DMS53 (cell line): Measurements from ENCODE around the gene RABIF.

Experiments used
- DNase-seq: peaks from one replicate; lab custom pipeline; 2025; lab: John Stamatoyannopoulos, UW

Gene RABIF

GRCh38 chr1:202873026-202873425, 15.9 kb downstream of the RABIF start:
- DNase-seq = no peak

DNA sequence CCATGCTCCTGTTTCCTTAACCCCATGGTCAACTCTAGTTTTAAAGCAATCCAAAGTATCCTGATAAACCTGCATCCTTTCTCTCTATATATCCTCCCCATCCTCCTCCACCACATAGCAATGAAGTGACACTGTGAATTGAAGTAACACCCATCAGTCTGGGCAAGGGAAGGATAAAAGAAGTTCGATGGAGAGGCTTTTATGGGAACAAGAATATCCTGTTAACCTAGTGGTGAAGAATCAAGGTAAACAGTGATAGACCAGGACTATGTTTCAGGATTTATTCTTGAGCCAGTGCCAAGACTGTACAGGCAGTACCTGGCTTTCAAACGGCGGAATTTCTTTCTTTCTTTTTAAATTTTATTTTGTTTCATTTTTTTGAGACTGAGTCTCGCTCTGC, 17.6 kb downstream of the RABIF start:
- peak; percentile 17 for DNase-seq

- no peak for DNase-seq
Measured at GRCh38 chr1:202862679-202863560, 26.0 kb downstream of the RABIF start.

DNA sequence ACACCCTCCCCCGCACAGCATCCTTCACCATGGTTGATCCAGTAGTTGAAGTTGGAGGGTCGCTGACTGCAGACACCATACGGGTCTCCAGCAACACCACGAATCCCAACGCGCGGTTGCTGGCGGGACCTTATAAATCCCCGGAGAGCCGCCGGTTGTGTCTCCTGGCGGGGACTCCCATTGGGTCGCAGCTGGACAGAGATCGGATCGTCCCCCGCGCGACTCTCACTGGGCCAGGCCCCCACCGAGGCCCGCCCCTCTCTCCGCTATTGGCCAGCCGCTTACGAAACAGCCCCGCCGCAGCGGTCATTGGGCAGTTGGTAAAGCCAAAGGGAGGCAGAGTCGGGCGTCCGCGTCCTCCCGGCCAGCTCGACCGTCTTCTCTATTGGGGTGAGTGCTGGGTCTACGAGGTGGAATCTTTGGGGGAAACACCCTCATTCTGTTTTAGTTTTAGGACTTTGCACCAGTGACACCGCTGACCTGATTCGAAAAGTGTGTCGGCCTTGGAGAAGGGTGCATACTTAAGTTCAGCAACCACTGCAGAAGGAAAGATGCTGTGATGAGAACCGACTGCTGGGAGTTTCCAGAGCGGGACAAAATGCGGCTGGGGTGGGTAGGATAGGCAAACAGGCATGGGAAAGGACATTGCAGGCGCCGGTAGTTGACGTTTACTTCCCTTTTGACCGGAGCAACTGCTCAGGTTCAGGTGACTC, 27.4 kb downstream of the RABIF start:
- peak; percentile 98 for DNase-seq

GRCh38 chr1:202860744-202861419, 28.1 kb downstream of the RABIF start:
- peak; percentile 98 for DNase-seq

DNA sequence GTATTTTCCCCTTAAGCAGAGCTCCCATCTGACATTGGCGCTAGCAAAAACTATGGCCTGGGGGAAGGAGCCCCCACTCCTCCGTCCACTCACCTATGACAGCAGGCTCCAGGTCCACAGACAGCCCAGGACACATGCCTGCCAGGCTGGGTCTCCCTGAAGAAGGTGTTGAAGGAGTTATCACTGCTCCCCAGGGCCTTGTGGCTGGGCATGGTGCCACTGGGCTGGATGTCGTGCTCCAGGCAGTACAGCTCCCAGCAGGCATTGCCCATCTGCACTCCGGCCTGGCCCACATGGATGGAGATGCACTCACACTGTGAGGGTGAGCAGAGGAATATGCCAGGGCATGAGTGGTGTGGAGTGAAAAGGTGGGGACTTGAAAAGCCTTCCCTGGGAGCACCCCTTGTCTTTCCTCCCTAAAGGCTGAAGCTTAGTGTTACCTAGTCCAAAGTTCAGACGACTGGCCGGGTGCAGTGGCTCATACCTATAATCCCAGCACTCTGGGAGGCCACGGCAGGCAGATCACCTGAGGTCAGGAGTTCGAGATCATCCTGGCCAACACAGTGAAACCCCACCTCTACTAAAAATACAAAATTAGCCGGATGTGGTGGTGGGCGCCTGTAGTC, 30.0 kb downstream of the RABIF start:
- no peak for DNase-seq

DNA sequence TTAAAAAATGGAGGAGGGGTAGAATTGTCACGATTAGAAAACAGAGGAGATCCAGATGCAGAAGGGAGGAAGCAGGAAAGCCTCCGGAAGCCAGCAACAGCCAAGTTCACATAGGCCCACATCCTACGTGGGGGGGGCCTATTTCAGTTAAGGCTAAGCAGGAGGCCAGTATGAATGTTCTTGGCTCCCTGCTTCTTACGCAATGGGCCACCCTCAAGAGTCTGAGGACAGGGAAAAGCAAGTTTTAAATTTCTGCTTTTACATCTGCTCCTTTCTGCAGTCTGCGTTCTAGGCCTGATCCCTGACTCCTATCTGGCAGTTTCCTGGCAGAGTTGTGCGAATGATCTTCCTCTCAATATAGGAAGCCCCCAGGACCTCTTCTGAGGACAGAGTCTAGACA, 30.6 kb downstream of the RABIF start:
- no peak for DNase-seq

GRCh38 chr1:202857136-202857610, 31.8 kb downstream of the RABIF start:
- DNase-seq = no peak

GRCh38 chr1:202856014-202856413, 32.9 kb downstream of the RABIF start:
- no peak for DNase-seq

DNA sequence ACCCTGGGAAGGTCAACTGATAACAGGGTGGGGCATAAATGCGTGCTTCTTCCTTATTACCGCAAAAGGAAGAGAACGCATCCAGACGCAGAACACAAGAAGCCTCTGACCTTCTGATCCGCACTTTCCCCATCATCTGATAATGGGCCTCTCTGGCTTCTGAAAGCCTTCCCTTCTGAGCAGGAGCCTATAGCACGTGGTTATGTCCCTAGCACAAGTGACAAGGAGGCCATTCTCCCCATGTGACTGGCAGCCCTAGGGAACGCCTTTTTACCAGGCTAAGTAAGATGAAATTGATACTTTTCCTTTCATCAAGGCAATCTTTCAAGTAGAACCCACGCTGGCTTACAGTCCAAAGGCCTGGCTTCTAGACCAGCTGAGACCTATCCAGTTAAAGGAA, 34.2 kb downstream of the RABIF start:
- DNase-seq = no peak

DNA sequence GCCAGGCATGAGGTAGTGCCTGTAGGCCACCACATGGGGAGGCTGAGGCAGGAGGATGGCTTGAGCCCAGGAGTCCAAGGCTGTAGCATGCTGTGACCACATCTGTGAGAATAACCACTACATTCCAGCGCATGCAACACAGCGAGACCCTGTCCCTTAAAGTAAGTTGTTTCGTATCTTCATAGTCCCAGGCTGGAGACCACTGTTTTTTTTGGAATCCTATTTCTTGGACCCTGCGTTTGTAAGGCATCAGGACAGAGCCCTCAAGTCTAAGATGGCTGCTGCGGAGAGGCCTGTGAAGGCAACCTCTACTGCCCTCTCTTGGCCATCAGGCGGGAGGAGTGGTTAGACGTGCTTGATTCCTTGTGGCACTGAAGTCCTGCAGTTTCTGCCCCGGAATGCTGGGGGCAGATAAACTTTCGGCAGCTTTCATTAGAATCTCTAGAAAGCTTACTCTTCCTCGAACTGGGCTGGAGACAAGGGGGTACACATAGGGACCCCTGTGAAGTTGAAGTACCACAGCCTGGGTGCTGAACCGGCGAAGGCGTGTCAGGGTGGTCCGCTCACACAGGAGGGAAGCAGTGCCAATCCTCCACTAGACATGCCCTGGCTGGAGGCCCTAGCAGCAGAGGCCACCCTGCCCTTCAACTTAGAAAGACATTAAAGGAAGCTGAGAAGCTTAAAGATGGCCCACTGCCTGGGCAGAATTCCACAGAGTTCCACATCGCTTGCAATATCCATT, 36.6 kb downstream of the RABIF start:
- DNase-seq = peak; percentile 65

- DNase-seq = no peak
Measured at GRCh38 chr1:202850593-202851362, 38.2 kb downstream of the RABIF start.

- DNase-seq = no peak
Measured at GRCh38 chr1:202848191-202848542, 40.8 kb downstream of the RABIF start.

DNA sequence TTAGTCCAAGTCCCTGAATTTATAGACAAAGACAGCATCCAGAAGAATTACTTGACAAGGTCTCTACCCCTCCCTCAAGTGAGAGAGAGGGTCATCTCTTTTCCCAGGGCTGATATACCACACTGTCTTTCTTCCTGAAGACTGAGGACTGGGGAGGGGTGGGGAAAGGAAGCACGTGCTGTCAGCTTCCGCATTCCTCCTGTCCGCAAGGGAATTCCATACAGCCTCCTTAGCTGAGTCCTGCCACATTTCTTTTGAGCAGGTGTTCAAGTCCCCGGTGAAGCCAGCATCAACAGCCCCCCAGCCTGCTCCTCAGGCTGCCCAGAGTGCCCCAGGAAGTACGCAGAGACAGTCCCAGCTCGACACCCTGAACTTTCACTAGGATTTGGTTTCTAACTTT, 44.0 kb downstream of the RABIF start:
- no peak for DNase-seq

- DNase-seq = no peak
Measured at GRCh38 chr1:202844259-202844658, 44.7 kb downstream of the RABIF start.

- no peak for DNase-seq
Measured at GRCh38 chr1:202843081-202843480, 45.9 kb downstream of the RABIF start.

DNA sequence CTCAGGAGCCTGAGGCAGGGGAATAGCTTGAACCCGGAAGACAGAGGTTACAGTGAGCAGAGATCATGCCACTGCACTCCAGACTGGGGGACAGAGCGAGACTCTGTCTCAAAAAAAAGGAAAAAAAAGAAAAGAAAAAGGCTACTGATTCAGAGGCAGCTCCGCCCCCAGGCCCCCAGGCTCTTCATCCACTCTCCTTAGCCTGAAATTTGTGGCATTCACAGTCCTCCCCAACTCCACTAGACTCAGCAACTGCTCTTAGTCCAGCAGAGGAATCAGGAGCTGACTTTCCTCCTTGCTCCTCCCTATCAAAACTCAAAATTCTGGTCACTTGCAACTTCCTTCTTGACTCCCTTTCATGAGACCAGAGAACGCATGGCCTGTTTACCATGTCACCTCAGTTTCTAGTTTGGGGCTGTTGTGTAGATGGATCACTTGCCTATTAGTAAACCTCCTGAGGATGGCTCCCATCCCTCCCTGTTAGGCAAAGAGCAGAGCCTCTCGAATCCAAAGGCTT, 51.1 kb downstream of the RABIF start:
- DNase-seq = no peak

- no peak for DNase-seq
Measured at GRCh38 chr1:202836623-202837403, 52.1 kb downstream of the RABIF start.

- DNase-seq = no peak
Measured at GRCh38 chr1:202835548-202836072, 53.3 kb downstream of the RABIF start.
